Activated B cell treated with CpG ODN at 0.5 μM for 24 hours (primary cell): ENCODE measurements around the gene CCL22. TPM values are rescaled to one million over a fixed set of nuclear protein-coding genes. Genes with fewer than 3 reads are reported as not detected.
"Not testable (repeated sequence)": the region's sequence is repeated elsewhere in the genome, so short reads cannot be mapped to it uniquely, and the experiment has no call there.

ENCODE experiments used
- ATAC-seq: fragments of 200-7000 bp; cut with Tn5 transposase; one replicate; pipeline ENCODE4 v1.10.0; 2021; ENCODE audit warnings: low read depth, mild to moderate bottlenecking, moderate library complexity
- CTCF ChIA-PET: fragments of 350-600 bp; sonication (Branson Sonifier 250); formaldehyde crosslinking; loops from one replicate; lab custom pipeline; 2021; ENCODE audit warnings: antibody characterized with exemption; lab: Charles Lee
- POLR2A ChIA-PET: fragments of 350-600 bp; sonication (Branson Sonifier 250); formaldehyde crosslinking; loops from one replicate; lab custom pipeline; 2021; ENCODE audit warnings: antibody characterized with exemption; lab: Charles Lee
- DNase-seq: peaks from one replicate; pipeline ENCODE4 v3.0.0; 2022
- H3K27ac Mint-ChIP-seq: one replicate; pipeline ENCODE4 v1.8.0; 2020; ENCODE audit warnings: mixed read lengths
- H3K27me3 Mint-ChIP-seq: one replicate; pipeline ENCODE4 v1.8.0; 2021; ENCODE audit warnings: mixed read lengths
- H3K36me3 Mint-ChIP-seq: one replicate; pipeline ENCODE4 v1.8.0; 2021; ENCODE audit warnings: low read depth, mixed read lengths
- H3K4me1 Mint-ChIP-seq: one replicate; pipeline ENCODE4 v1.8.0; 2021; ENCODE audit warnings: mixed read lengths
- H3K4me3 Mint-ChIP-seq: one replicate; pipeline ENCODE4 v1.8.0; 2020; ENCODE audit warnings: mild to moderate bottlenecking, mixed read lengths
- H3K9me3 Mint-ChIP-seq: one replicate; pipeline ENCODE4 v1.8.0; 2020; ENCODE audit warnings: mixed read lengths
- intact Hi-C: fragments of 100-400 bp; cut with micrococcal nuclease; formaldehyde crosslinking; loops from one replicate; pipeline ENCODE4 v1.15.1; 2024
- total RNA-seq: library from RNA; stranded (reverse); gene quantifications from 2 replicates; pipeline ENCODE4 v1.2.3, GENCODE V29; 2022
- TF ChIP-seq, protein P1 (sequence below): fragments of 200-600 bp; IDR thresholded peaks from one replicate; pipeline ENCODE4 v1.8.0; 2022; ENCODE audit warnings: antibody characterized with exemption, mild to moderate bottlenecking

CCL22 gene
- total RNA-seq, 1 donor from 2014 or later = 288 TPM

DNA sequence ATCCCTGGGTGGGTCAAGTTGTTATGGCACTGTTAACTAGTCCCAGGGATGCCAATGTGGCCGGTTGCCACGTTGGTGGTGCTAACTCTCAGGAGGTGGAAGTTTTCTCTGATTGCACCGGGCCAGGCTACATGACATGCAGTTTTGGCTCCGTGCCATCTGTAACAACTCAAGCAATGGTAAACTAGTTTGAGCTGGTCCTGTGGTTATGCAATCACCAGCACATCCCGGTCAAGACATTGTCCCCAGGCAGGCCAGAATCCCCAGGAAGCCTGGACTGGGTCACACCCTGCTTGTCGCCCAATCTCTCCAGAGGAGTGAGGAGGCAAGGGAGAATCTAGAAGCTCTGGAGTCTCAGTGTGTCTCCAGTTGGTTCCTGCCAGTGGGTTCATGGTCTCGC, 35.9 kb downstream of the CCL22 start:
- H3K27me3 Mint-ChIP-seq = no peaks in the 10 kb centered on the region
- ATAC-seq = no peak
- intact Hi-C loops = no loop called here
- H3K9me3 Mint-ChIP-seq = no peaks in the 10 kb centered on the region
- no peak overlapping the region for H3K4me3 Mint-ChIP-seq
- peaks cover 13% of the 10 kb centered on the region for H3K4me1 Mint-ChIP-seq
- DNase-seq = no peak
- H3K36me3 Mint-ChIP-seq = no peaks in the 10 kb centered on the region
- no peak overlapping the region for H3K27ac Mint-ChIP-seq
- ChIA-PET CTCF (no interaction called here), POLR2A (no interaction called here)
- TF ChIP-seq, protein P1, sequence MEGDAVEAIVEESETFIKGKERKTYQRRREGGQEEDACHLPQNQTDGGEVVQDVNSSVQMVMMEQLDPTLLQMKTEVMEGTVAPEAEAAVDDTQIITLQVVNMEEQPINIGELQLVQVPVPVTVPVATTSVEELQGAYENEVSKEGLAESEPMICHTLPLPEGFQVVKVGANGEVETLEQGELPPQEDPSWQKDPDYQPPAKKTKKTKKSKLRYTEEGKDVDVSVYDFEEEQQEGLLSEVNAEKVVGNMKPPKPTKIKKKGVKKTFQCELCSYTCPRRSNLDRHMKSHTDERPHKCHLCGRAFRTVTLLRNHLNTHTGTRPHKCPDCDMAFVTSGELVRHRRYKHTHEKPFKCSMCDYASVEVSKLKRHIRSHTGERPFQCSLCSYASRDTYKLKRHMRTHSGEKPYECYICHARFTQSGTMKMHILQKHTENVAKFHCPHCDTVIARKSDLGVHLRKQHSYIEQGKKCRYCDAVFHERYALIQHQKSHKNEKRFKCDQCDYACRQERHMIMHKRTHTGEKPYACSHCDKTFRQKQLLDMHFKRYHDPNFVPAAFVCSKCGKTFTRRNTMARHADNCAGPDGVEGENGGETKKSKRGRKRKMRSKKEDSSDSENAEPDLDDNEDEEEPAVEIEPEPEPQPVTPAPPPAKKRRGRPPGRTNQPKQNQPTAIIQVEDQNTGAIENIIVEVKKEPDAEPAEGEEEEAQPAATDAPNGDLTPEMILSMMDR = no peak

DNA sequence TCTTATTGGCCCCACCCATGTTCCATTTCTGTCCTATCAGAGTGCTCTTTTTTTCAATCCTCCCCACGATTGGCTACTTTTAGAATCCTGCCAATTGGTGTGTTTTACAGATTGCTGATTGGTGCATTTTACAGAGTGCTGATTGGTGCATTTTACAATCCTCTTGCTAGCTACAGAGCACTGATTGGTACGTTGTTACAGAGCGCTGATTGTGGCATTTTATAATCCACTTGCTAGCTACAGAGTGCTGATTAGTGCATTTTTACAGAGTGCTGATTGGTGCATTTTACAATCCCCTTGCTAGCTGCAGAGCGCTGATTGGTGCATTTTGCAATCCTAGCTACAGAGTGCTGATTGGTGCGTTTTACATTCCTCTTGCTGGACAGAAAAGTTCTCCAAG, 36.4 kb downstream of the CCL22 start:
- DNase-seq = no peak
- intact Hi-C loops = no loop called here
- TF ChIP-seq, protein P1 = no peak
- Mint-ChIP-seq H3K27ac (no peak overlapping the region), H3K36me3 (no peaks in the 10 kb centered on the region), H3K4me3 (no peak overlapping the region), H3K27me3 (no peaks in the 10 kb centered on the region), H3K4me1 (peaks cover 15% of the 10 kb centered on the region), H3K9me3 (no peaks in the 10 kb centered on the region)
- POLR2A ChIA-PET = no interaction called here
- ATAC-seq = no peak
- CTCF ChIA-PET = no interaction called here

GRCh38 chr16:57396786-57397185, 38.2 kb downstream of the CCL22 start:
- Mint-ChIP-seq H3K27me3 (no peaks in the 10 kb centered on the region), H3K9me3 (no peaks in the 10 kb centered on the region), H3K27ac (no peak overlapping the region), H3K36me3 (no peaks in the 10 kb centered on the region), H3K4me3 (no peak overlapping the region), H3K4me1 (peaks cover 32% of the 10 kb centered on the region)
- ChIA-PET CTCF (no interaction called here), POLR2A (interaction anchor here (1.6 kb wide), 1 partner anchor 16 kb away, joined by 4 read pairs; no protein-coding TSS in a partner anchor)
- TF ChIP-seq, protein P1 = no peak
- DNase-seq (no peak), ATAC-seq (no peak)
- intact Hi-C loops = loop anchor here (2.0 kb wide), 2 partner anchors 14 to 42 kb away; no protein-coding TSS in a partner anchor

DNA sequence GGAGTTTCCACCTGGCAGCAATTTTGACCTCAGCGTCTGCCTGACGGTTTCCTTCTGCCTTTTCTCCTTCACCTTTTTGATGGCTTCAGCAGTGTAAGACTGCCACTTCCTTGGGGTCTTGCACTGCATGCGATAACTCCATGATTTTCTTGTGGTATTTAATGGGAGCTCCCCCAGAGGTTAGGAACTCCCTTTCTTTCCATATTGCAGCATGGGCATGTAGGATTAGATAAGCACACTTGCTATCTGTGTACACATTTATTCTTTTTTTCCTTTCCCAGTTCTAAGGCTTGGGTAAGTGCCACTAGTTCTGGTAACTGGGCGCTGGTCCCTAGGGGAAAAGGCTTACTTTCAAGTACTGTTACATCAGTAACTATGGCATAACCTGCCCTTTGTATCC, 38.9 kb downstream of the CCL22 start:
- H3K36me3 Mint-ChIP-seq, CTCF ChIA-PET: not testable (repeated sequence)
- POLR2A ChIA-PET = interaction anchor here (1.6 kb wide), 1 partner anchor 16 kb away, joined by 4 read pairs; no protein-coding TSS in a partner anchor

GRCh38 chr16:57401943-57402640, 43.5 kb downstream of the CCL22 start:
- Mint-ChIP-seq H3K9me3 (no peaks in the 10 kb centered on the region), H3K36me3 (no peaks in the 10 kb centered on the region), H3K4me3 (no peak overlapping the region), H3K27me3 (no peaks in the 10 kb centered on the region), H3K4me1 (peaks cover 35% of the 10 kb centered on the region), H3K27ac (no peak overlapping the region)
- DNase-seq = no peak
- CTCF ChIA-PET = no interaction called here
- intact Hi-C loops = no loop called here
- TF ChIP-seq, protein P1 = no peak
- ATAC-seq = no peak
- POLR2A ChIA-PET = interaction anchor here (0.6 to 3.1 kb wide), 2 partner anchors 11 to 110 kb away, joined by 10 to 20 read pairs; no protein-coding TSS in a partner anchor

More for the DNA sequence above, 38.9 kb downstream of the CCL22 start:
- not testable (repeated sequence) for H3K27me3 Mint-ChIP-seq, DNase-seq, H3K4me3 Mint-ChIP-seq, H3K27ac Mint-ChIP-seq, H3K9me3 Mint-ChIP-seq, ATAC-seq
- peaks cover 35% of the 10 kb centered on the region for H3K4me1 Mint-ChIP-seq
- intact Hi-C loops = loop anchor here (2.0 kb wide), 2 partner anchors 13 to 43 kb away; no protein-coding TSS in a partner anchor
